ENCODE results near the gene N4BP2L1.
A peak's percentile ranks its signal among the peaks of the same experiment; 100 is the strongest.

Gene N4BP2L1

DNA sequence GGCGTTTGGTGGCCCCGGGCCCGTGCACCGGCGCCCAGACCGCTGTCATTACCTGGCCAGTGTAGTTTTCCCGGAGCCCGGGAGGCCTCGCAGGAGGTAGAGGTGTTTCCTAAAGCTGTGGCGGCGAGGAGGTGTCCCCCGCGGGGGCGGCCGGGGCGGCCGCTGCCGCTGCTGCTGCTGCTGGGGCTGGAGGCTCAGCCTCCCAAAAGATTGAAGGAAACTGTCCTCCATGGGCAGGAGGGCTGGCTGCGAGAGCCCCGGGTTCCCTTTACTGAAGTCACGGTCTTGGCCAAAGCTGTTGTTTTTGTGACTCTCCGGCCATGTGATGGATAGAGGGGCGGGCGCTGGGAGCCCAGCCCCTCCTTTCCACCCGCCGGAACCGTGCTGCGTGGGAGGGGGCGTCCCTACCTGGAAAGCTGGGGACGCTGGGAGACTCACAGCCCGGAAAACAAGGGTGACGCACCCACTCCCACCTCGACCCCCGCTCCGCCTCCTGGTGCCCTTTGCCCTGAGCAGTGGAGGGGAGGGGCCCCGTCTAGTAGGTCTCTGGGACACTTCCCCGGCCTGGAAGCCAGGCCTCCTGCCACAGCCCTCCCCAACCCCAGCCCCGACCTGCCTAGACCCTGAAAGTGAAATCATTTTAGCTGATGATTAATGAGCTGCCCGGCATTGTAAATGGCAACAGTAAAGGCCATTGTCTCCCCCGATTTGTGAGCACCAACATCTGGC, at the start of gene N4BP2L1:
N4BP2L1 (minus strand) TSS at position 279 of the 729 bp plus-strand sequence; CDS start at position 231, 48 bp downstream.
- DNase-seq (ENCODE audit: low read depth in 2 of 2) = peak; percentile 73 to 84

DNA sequence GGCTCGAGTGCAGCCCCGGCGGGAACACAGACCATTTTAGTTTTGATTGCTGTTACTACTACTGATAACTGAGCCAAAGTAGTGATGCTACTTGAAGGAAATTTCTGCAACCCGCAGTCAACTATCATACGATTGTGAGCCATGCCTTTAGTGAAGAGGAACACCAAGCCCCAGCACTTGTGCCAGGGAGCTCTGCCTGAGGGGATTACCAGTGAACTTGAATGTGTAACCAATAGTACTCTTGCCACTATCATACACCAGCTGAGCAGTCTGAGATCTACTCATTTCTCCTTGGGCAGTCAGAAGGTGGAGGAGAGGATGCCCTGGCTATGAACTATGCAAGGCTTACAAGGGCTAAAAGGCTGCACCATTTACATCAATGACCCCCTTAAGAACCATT, 49.0 kb upstream of the N4BP2L1 start:
- no peak for DNase-seq (ENCODE audit: low read depth in 2 of 2)

DNA sequence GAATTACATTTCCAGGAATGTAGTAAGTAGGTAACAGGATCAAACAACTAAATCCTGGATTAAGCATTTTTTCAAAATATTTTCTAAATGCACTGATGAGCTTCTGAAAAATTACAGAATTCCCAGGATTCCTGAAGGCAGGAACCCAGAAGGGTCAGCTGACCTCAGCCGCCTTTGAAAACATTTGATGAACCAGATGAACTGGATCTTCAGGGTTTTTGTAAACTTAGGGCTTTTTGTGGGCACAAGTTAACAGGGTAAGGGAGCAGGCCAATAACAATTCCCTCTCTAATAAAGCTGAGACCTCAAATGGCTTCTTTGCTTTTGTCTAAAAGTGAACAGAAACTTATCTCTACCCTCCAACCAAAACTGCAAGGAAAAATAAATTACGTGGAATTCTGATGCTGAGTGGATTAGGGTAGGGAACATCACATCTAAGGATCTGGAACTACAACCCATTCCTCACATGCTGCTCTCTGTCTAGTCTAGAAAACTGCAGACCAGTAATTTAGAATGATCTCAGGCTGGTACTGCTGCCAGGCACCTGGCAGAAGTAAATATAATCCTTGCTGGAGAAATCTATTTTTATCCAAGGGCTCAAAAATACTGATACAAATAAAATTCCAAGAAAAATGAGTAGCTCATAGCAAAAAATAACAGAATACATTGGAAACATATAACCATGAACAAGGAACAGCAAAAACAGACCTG, 48.2 kb upstream of the N4BP2L1 start:
- DNase-seq (ENCODE audit: low read depth in 2 of 2) = no peak

DNA sequence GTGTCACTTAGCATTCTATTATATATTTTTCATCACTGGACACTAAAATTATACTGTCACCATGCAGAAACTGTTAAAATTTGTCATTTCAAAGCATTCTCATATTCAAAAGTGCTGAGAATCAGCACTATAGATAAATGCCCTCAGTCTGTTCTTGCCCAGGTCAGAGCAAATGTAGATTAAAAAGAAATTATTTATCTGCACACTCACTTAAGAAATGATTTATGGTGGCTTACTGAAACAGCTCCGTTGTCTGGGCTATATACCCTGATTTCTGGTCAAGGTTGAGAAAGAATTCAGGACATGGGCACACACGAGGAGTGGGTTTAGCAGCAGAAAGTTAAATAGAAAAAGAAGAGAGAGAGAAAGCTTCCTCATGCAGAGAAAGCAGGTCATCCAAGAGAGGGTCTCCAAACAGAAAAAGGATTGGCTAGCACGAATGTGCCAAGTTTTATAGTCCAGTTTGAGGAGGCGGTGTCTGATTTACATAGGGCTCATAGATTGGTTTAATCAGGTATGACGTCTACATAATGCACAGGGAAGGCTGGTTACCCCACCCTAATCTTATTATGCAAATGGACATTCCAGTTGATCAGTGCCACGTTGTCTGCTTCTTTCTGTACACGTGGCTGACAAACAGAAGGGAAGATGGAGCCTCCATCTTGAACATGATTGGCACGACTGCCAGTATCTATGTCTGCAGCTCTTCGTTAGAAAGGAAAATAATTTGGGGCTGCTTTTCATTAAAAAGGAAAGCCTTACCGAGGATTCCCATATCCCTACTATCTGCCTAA, 47.3 kb upstream of the N4BP2L1 start:
- no peak for DNase-seq (ENCODE audit: low read depth in 2 of 2)

DNA sequence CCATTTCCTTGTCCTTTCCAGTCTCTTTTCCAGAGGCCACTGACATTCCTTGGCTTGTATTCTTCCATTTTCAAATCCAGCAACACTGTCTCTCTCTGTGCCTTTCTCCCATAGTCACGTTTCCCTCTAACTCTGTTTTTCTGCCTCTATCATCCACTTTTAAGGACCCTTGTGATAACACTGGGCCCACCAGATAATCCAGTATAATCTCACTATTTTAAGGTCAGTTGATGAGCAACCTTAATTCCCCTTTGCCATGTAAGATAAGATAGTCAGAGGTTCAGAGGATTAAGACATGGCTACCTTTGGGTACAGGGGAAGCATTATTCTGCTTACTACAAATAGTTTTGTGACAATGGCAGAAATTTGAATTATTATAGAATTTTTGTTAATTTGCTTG, 45.7 kb upstream of the N4BP2L1 start:
- no peak for DNase-seq (ENCODE audit: low read depth in 2 of 2)

DNA sequence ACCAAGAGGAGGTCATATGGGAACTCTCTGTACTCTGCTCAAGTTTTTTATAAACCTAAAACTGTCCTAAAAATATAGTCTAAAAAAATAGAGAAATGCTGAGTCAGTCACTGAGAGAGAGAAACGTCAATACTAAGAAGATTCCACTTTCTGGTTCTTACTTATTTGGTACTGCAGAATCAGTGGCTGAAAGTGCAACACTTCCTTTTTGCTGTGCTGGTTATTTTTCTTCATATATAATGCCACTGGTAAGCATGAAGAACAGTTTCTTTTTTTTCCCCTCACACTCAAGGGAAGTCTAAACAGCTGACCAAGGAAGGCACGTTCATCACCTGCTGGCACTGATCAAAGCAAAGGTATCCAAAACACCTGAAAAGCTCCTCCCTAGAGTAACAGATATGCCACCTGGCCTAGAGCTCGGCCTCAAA, 44.3 kb upstream of the N4BP2L1 start:
- no peak for DNase-seq (ENCODE audit: low read depth in 2 of 2)

DNA sequence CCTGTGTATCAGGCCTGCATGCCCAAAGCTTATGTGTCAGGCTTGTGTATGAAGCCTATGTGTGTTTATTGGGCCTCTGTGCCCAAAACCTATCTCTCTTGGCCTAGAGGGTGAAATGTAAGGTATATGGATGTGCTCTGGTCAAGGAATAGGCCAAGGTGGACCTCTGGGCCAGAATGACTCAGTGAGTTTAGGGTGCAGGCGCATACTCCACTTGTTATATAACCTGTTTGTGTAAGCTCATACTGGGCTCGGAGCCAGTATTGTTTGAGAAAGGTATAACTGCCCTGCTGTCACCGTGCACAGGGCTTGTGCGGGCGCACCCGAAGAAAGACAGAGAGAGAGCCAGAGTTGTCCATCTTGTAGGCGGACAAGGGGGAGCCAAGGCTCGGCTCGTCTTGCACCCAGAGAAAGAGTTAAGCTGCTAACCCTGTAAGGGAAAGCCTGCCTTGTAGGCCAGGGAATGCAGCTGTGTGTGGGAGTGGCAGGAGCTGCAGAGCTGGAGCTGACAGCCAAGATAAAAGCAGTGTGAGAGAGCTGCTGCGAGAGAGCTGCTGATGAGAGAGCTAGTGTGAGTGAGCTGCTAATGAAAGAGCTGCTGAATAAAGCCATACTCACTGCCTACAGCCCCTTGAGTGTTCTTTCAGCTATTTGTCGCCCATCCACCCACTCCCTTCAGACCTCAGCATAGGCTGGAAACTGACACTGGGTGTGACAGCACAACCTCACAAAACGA, 43.4 kb upstream of the N4BP2L1 start:
- DNase-seq (ENCODE audit: low read depth in 2 of 2) = no peak

DNA sequence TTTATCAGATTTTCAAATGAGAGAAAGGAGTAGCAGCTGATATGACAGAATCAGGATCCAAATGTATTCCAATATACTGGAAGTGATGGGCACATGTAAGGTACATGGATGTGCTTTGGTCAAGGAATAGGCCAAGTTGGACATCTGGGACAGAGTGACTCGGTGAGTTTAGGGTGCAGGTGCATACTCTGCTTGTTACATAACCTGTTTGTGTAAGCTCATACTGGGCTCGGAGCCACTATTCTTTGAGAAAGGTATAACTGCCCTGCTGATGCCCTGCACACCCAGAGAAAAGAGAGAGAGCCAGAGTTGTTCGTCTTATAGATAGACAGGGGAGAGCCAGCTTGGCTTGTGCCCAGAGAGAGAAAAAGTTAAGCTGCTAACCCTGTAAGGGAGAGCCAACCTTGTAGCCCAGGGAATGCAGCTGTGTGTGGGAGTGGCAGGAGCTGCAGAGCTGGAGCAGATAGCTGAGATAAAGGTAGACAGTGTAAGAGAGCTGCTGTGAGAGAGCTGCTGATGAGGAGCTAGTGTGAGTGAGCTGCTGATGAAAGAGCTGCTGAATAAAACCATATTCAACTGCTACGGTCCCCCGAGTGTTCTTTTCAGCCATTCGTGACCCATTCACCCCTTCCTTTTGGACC, 40.7 kb upstream of the N4BP2L1 start:
- no peak for DNase-seq (ENCODE audit: low read depth in 2 of 2)

DNA sequence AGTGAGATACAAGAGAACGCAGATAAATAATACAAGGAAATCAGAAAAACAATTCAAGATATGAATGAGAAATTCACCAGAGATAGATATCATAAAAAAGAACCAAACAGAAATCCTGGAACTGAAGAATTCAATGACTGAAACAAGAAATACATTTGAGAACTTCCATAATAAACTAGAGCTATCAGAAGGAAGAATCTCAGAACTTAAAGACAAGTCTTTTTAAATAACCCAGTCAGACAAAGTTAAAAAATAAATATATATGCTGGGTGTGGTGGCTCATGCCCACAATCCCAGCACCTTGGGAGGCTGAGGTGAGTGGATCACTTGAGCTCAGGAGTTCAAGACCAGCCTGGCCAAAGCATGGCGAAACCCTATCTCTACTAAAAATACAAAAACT, 28.7 kb upstream of the N4BP2L1 start:
- DNase-seq (ENCODE audit: low read depth in 2 of 2) = no peak

DNA sequence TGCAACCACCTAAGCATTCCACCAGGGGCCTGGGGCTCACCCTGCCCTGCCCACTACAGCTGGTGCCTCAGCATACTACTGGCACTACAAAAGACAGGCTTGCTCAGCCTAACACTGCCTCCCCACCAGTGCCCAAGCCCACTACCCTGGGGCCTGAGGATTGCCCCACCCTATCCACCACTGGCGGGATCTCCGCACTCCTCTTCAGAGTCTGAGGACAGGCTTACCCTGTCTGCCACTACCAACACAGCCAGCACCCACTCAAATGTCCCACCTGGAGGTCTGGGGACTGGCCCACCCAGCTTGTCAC, 27.6 kb upstream of the N4BP2L1 start:
- no peak for DNase-seq (ENCODE audit: low read depth in 2 of 2)

DNA sequence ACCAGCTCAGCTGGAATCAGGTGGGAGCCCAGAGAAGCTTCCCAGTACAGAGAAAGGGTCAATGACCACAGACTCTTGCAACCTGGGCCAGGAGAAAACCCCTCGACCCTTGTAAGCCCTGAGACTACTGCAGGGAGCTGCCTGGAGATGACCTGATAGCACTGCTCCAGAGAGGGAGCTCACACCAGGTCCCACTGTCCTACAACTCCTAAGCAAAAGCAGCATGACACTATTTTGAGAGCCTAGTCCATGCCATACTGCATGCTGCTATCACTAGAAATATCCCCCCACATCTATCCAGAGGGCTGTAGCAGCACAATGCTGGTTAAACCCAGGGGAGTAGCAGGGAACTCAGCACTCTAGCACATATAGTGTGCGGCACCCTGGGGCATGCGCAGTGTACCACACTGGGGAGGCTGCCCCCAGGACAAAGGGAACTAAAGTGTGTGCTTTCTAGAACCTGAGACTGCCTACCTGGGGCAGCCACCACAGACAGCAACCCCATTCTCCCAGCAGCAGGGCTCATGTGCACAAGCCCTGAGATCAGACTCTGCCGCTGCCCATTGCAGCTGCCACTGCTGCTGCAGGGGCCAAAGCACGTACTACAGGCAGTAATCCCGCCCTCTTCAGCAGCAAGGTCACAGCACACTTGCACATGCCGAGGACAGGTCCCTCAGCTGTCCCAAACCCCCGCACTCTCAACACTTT, 27.1 kb upstream of the N4BP2L1 start:
- DNase-seq (ENCODE audit: low read depth in 2 of 2) = no peak

DNA sequence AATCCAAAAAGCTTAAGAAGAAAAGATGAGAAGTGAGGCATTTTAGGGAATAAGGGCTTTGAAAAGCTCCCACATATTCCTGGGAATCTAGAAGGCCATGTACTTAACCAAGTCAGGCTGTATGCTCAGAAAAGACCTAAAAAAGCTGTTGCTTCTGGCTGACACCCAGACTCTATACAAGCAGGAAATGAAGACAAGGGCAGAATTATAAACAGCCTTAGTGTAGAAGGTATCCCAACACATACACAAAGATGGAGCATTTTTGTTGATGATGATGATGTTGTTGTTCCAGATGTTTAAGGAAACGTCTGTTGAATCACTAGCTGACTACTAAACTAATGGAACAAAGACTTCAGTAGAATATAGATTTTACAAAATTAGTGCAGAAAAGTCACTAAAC, 26.1 kb upstream of the N4BP2L1 start:
- no peak for DNase-seq (ENCODE audit: low read depth in 2 of 2)

DNA sequence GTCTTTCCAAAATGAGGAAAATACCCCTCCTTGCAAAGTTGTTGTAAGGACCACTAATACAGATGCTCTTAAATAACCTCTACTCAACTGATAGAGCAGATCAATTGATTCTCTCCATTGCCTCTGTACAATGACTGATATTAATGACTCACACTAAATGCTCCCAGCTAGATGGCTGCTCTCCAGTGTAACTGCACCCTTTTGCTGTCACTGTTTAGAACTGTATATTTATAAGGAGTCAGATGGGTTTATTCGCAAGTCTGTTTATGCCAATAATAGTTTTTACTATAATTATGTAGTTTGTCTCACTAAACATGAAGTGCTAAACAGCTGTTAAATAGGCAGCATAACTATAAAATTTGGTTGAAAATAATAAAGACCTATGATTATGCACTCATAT, 21.0 kb upstream of the N4BP2L1 start:
- no peak for DNase-seq (ENCODE audit: low read depth in 2 of 2)

DNA sequence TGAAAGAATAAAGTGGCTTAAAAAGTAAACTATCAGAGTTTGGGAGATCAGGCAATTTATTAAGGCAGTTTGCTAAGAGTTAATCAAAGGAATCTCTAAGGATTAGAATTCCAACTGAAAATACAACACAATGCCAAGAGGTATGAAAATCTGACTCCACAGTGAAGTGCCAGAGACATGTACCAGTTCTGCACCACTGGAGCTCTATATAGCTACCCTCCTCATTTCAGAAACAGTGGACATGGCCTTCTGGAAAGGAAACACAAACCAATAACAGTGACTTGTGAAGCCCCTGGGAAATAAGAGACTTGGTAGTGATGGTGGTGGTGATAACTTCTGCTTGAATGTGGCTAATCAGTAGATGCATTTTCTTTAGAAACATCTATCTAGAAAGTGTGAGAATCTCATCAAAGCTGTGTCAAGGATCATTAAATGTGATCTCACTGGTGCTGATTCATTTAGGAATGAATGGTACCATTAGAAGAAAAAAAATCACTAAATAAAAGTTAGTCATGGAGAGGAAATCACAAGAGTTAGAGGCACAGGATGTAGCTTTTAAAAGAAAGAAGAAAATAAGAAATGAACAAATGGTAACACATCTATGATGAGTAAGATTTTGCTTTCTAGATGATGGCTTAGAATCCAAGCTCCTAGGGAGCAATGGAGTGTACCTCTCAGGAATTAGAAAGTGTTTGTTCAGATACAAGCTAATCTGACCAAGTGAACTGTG, 20.1 kb upstream of the N4BP2L1 start:
- DNase-seq (ENCODE audit: low read depth in 2 of 2) = no peak

DNA sequence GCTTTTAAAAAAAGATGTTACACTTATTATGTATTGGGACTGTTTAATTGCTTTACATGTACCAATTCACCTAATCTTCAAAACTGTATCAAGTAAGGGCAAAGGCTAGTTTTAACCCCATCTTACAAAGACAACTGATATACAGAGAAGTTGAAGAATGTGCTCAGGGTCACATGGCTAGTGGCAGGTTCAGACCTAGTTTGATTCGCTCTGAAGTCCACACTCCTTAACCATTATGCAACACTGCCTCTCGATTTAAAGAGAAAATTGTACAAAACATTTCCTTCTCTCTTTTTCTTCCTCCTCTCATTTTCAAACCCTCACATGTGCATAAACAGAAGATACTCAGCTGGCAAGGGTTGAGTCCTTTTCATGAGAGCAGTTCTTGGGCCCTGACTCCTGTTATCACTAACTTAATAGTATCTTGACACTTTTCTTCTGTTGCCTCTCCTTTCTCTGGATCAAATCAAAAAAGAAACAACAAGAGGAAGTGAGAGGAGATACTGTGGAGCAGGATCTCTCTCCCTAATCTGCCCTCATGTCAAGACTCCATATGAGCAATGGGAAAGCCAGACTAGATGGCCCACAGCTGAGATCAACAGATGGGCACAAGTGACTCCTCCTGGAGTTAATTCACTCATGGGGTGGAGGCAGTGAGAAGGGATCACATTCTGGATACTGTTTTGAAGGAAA, 19.0 kb upstream of the N4BP2L1 start:
- DNase-seq (ENCODE audit: low read depth in 2 of 2) = no peak

DNA sequence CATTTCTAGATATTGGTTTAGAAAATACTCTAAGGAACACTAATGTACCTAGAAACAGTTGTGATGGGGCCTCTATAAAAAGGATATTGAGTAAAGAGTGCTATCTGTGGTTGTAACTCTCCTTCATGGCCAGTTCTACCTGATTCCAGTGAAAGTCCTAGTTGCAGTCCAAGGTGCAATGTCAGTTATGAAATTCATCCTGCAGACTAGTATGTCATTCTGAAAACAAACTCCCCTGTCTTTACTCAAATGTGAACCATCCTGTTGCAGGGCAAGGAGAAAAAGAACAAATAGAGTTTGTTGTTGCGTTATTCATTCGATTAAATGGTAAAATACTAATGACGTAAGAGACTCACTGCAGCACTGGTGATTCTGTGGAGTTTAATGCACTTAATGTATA, 18.3 kb upstream of the N4BP2L1 start:
- no peak for DNase-seq (ENCODE audit: low read depth in 2 of 2)

DNA sequence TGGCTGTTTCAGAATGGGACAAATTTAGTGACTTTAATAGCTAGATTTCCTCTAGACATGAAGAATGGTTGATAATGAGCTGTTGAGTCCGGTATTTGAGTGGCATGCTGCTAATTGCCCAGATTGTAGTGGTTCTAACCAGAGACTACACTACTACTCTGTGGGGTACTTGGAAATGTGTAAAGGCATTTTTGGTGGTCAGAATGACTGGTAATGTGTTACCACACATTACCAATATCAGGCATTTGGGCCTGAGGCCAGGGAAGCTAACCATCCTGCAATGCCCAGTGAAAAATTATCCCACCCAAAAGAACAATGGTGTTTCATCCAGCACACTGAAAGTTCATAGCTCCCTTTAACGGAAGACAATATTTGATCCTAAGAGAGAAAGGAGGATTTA, 17.5 kb upstream of the N4BP2L1 start:
- no peak for DNase-seq (ENCODE audit: low read depth in 2 of 2)

DNA sequence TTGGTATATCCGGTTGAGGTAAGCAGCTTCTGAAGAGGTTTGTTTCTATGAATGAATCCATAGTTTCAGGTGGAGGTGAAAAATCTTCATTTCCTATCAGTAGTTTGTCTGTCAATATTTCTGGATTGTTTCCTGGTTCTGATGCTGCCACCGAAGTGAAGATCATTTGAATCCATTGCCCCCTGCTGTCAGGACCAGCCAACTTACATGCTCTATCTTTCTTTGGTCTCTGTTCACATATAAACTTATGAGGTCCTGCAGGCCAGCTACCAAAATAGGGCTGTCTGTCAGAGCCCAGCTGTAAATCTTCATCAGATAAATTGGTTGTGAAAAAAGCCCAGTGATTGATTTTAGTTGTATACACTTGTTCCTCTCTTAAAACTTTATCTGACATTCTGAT, 15.2 kb upstream of the N4BP2L1 start:
- no peak for DNase-seq (ENCODE audit: low read depth in 2 of 2)

DNA sequence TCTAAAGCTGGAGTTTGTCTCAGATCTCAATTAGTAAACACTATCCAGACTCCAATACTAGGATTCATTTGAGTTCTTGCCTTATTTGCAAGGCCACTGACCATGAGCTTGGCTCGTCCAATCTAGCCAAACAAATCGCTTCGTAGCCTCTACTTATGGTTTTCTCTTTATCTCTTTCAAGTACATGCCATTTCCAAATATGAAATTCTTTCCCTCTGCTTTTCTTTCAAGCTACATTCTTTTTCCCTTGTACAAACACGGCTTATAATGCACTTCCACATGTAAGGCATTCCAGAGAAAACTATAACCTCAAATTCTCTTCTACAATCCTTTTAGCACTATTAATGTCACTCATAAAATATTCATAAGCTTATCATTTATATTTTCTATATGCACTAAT, 10.9 kb upstream of the N4BP2L1 start:
- no peak for DNase-seq (ENCODE audit: low read depth in 2 of 2)

DNA sequence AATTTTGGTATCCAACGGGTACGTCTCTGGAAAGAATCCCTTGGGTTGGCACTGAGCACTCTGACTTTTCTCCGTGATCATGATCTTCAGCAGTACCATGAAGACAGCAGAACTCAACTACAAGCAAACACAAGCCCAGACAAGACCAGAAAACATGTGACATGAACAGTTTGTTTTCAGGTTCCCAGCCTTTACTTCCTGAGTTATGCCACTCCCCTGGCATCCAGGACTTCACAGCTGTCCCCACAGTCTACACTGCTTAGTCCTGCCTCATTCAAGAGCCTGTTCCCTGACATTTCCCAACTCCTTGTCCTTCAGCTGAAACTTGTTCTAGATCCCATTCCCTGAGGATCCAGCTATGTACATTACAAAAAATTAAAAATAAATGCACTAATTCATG, 4.9 kb upstream of the N4BP2L1 start:
- no peak for DNase-seq (ENCODE audit: low read depth in 2 of 2)
